GM10266 (cell line): ENCODE results near the gene ARID4B.
"Not testable (repeated sequence)": the region's sequence is repeated elsewhere in the genome, so short reads cannot be mapped to it uniquely, and the experiment has no call there.

Experiments
- DNase-seq: peaks from one replicate; pipeline ENCODE4 v3.0.0; 2012; ENCODE audit errors: extremely low spot score
- CTCF ChIP-seq: IDR thresholded peaks from 2 replicates; pipeline ENCODE4 v1.5.1; 2012; ENCODE audit warnings: mild to moderate bottlenecking, low read depth; ENCODE audit not compliant: control insufficient read depth, insufficient read depth; ENCODE audit errors: missing control alignments

Gene ARID4B

GRCh38 chr1:235206533-235207208 lies 121.3 kb downstream of the ARID4B start:
- DNase-seq: no peak

GRCh38 chr1:235205687-235206086 lies 122.3 kb downstream of the ARID4B start:
- DNase-seq: no peak
- no peak for TF ChIP-seq CTCF

More at GRCh38 chr1:235206533-235207208, 121.3 kb downstream of the ARID4B start:
- no peak for TF ChIP-seq CTCF

DNA sequence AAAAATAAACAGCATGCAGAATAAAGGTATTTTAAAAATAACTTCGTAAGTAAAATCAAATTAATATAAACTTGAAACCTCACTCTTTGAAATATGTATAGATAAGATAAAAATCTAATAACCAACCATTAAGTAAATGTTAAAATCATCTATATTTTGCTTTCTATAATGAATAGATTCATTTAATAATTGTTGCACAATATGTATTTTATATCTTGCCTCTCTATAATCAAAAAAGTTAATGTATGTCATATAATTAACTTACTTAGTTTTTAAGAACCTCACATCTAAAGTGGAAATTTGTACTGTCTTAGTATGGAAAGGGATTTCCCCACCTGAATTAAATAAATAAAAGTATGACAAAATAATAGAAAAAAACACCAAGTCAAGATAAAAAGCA lies 124.6 kb downstream of the ARID4B start:
- TF ChIP-seq CTCF: no peak
- DNase-seq: no peak

- not testable (repeated sequence) for DNase-seq
These were observed 125.5 kb downstream of the ARID4B start for GRCh38 chr1:235202447-235202846.

- TF ChIP-seq CTCF: no peak
- no peak for DNase-seq
These were observed 128.5 kb downstream of the ARID4B start for GRCh38 chr1:235199441-235199840.

DNA sequence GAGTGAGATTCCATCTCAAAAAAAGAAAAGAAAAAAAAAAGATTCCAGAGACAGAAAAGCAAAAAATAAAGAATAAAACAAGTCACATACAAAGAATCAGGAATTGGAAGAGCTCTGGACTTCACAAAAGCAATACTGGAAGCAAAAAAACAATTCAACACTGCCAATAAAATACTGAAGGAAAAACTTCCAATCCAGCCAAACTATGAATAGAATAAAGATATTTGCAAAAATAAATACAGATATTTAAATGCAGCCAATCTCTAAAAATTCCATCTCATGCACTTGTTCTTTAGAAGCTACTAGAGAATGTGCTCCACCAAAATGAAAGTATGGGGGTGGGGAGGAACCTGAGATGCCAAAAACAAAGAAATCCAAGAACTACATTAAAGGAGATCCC lies 137.5 kb downstream of the ARID4B start:
- DNase-seq: no peak
- TF ChIP-seq CTCF: no peak

GRCh38 chr1:235187316-235187715 lies 140.7 kb downstream of the ARID4B start:
- no peak for DNase-seq
- no peak for TF ChIP-seq CTCF
